RKO (cell line): Measurements from ENCODE around the gene TMPRSS5.
"Not testable (repeated sequence)": the region's sequence is repeated elsewhere in the genome, so short reads cannot be mapped to it uniquely, and the experiment has no call there.

ENCODE experiments used
- DNase-seq: peaks from one replicate; pipeline ENCODE4 v3.0.0-alpha.2; 2016; ENCODE audit warnings: low spot score

The TMPRSS5 gene

GRCh38 chr11:113697111-113697510 lies 9.0 kb downstream of the TMPRSS5 start:
- no peak for DNase-seq

GRCh38 chr11:113695207-113695606 lies 10.9 kb downstream of the TMPRSS5 start:
- no peak for DNase-seq

- no peak for DNase-seq
Observed at GRCh38 chr11:113694390-113694789, 11.7 kb downstream of the TMPRSS5 start.

- DNase-seq: no peak
Observed at GRCh38 chr11:113693030-113693429, 13.1 kb downstream of the TMPRSS5 start.

GRCh38 chr11:113690619-113691569 lies 15.2 kb downstream of the TMPRSS5 start:
- peak; percentile 27 for DNase-seq

GRCh38 chr11:113689768-113690618 lies 16.1 kb downstream of the TMPRSS5 start:
- no peak for DNase-seq

GRCh38 chr11:113685654-113686359 lies 20.3 kb downstream of the TMPRSS5 start:
- no peak for DNase-seq

- DNase-seq: no peak
Observed at GRCh38 chr11:113684496-113684895, 21.6 kb downstream of the TMPRSS5 start.

- no peak for DNase-seq
Observed at GRCh38 chr11:113683481-113684046, 22.5 kb downstream of the TMPRSS5 start.

GRCh38 chr11:113681711-113682413 lies 24.2 kb downstream of the TMPRSS5 start:
- no peak for DNase-seq

- DNase-seq: no peak
Observed at GRCh38 chr11:113681282-113681681, 24.8 kb downstream of the TMPRSS5 start.

GRCh38 chr11:113677685-113678084 lies 28.4 kb downstream of the TMPRSS5 start:
- DNase-seq: no peak

GRCh38 chr11:113675565-113675964 lies 30.5 kb downstream of the TMPRSS5 start:
- DNase-seq: no peak

- peak; percentile 49 for DNase-seq
Observed at GRCh38 chr11:113675003-113675561, 31.0 kb downstream of the TMPRSS5 start.

- no peak for DNase-seq
Observed at GRCh38 chr11:113674397-113674685, 31.8 kb downstream of the TMPRSS5 start.

- DNase-seq: no peak
Observed at GRCh38 chr11:113673550-113674396, 32.3 kb downstream of the TMPRSS5 start.

- not testable (repeated sequence) for DNase-seq
Observed at GRCh38 chr11:113671914-113672313, 34.2 kb downstream of the TMPRSS5 start.

GRCh38 chr11:113670831-113671215 lies 35.3 kb downstream of the TMPRSS5 start:
- no peak for DNase-seq

- DNase-seq: no peak
Observed at GRCh38 chr11:113670149-113670830, 35.8 kb downstream of the TMPRSS5 start.

GRCh38 chr11:113668255-113668654 lies 37.9 kb downstream of the TMPRSS5 start:
- no peak for DNase-seq
